Heart left ventricle (tissue), 13 donors: ENCODE data around the gene STK38L.

Experiments
- POLR2A ChIP-seq, 2 donors: fragments of 450-650 bp; IDR thresholded peaks; one replicate each; pipeline ENCODE4 v1.6.1; 2017; ENCODE audit warnings: antibody characterized with exemption in 2 of 2, mild to moderate bottlenecking in 2 of 2, moderate library complexity in 2 of 2
- TF ChIP-seq, protein P1 (sequence below), 12 donors: fragments of 200-600 bp; sonication (generic) in 4 of 12; IDR thresholded peaks; one replicate each; pipeline versions ENCODE4 v1.5.0 to v1.8.0; 2018 to 2022; ENCODE audit warnings: antibody characterized with exemption in 12 of 12, mild to moderate bottlenecking in 5 of 12
- donor health status: ischemic (EF 13 %, LVEDD 7.1; RV severe dilation, severe dysfunction).
- donor health status: DM: no; HTN: yes; CAD: no.
- donor health status: DM: no; HTN: no; CAD: no.
- donor health status: ischemic (EF 25% LVEDD 6.9; RV normal size, moderate dysfunction).
- donor health status: ischemic (EF 25% LVEDD 5.7; RV mildly dilated, moderate dysfunction).
- donor health status: ischemic (EF 35%, LVEDD 5.7; RV mildly dilated, moderate dysfunction).
- donor health status: nonischemic (EF 11% LVEDD 7.7; RV severe dilation, severe dysfunction).
- donor health status: DM: yes; HTN: yes; CAD: no.
- donor health status: PGD.
- donor health status: ischemic (EF 29% LVEDD 5.4; RV normal size, mild dysfunction).
- donor health status: nonischemic (EF 23%, LVEDD 6.1; RV moderate dilation, normal function).

DNA sequence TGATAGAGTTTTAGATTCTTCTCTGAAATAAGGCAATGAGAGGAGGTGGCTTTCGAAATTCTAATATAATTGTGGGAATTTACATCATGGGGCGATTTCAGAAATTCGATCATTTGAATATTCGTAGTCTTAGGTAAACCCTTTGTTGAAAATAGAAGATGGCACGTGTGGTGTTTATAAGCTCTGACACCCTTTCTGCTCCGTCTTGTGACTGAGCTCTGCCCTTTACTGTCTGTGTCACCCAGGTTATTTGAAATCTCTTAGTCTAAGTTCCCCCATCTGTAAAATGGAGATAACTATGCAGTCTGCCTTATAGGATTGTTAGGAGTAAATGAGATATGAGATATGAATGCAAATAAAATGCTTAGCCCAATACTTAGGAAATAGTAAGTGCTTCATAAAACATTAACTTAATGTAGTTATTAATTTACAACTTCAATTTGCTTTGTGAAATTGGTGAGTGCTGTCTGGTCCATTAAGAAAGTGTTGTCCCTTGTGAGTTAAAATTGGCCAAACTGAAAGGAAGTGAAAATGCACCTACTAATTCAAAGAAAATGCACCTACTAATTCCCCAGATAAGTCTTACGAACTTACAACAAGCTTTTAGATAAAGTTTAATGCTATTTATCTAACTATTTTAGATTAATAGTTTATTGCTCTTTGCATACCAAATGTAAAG is 90.1 kb downstream of the STK38L start:
- TF ChIP-seq POLR2A (IDR thresholded peaks at IDR 0.05) = no peak
- TF ChIP-seq, protein P1, sequence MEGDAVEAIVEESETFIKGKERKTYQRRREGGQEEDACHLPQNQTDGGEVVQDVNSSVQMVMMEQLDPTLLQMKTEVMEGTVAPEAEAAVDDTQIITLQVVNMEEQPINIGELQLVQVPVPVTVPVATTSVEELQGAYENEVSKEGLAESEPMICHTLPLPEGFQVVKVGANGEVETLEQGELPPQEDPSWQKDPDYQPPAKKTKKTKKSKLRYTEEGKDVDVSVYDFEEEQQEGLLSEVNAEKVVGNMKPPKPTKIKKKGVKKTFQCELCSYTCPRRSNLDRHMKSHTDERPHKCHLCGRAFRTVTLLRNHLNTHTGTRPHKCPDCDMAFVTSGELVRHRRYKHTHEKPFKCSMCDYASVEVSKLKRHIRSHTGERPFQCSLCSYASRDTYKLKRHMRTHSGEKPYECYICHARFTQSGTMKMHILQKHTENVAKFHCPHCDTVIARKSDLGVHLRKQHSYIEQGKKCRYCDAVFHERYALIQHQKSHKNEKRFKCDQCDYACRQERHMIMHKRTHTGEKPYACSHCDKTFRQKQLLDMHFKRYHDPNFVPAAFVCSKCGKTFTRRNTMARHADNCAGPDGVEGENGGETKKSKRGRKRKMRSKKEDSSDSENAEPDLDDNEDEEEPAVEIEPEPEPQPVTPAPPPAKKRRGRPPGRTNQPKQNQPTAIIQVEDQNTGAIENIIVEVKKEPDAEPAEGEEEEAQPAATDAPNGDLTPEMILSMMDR (IDR thresholded peaks at IDR 0.05) = no peak
